WERI-Rb-1 (cell line): Measurements from ENCODE around the gene ABCA7.
A peak's percentile ranks its signal among the peaks of the same experiment; 100 is the strongest.

Experiments used
- DNase-seq: peaks from one replicate; pipeline ENCODE4 v3.0.0-alpha.2; 2020
- H3K27ac ChIP-seq: fragments of 250-450 bp; sonication (Bioruptor Pico); 2 replicates; pipeline ENCODE4 v1.5.1; 2020; ENCODE audit warnings: mild to moderate bottlenecking, moderate library complexity
- H3K27me3 ChIP-seq: fragments of 250-450 bp; sonication (Bioruptor Pico); 2 replicates; pipeline ENCODE4 v1.5.1; 2021; ENCODE audit warnings: mild to moderate bottlenecking, low read depth, moderate library complexity; ENCODE audit not compliant: insufficient read depth, severe bottlenecking
- H3K36me3 ChIP-seq: fragments of 250-450 bp; sonication (Bioruptor Pico); 2 replicates; pipeline ENCODE4 v1.5.1; 2020; ENCODE audit warnings: mild to moderate bottlenecking, moderate library complexity
- H3K4me3 ChIP-seq: 2 replicates; pipeline ENCODE4 v1.5.1; 2011; ENCODE audit warnings: low read depth, mild to moderate bottlenecking, control low read depth, low read length
- H3K9me3 ChIP-seq: fragments of 250-450 bp; sonication (Bioruptor Pico); 2 replicates; pipeline ENCODE4 v1.5.1; 2021; ENCODE audit warnings: mild to moderate bottlenecking, moderate library complexity; ENCODE audit not compliant: severe bottlenecking
- TF ChIP-seq, protein P1 (sequence below): IDR thresholded peaks from 2 replicates; pipeline ENCODE4 v1.5.1; 2011; ENCODE audit warnings: low read depth, mild to moderate bottlenecking, control low read depth, inconsistent platforms, low read length

The ABCA7 gene

DNA sequence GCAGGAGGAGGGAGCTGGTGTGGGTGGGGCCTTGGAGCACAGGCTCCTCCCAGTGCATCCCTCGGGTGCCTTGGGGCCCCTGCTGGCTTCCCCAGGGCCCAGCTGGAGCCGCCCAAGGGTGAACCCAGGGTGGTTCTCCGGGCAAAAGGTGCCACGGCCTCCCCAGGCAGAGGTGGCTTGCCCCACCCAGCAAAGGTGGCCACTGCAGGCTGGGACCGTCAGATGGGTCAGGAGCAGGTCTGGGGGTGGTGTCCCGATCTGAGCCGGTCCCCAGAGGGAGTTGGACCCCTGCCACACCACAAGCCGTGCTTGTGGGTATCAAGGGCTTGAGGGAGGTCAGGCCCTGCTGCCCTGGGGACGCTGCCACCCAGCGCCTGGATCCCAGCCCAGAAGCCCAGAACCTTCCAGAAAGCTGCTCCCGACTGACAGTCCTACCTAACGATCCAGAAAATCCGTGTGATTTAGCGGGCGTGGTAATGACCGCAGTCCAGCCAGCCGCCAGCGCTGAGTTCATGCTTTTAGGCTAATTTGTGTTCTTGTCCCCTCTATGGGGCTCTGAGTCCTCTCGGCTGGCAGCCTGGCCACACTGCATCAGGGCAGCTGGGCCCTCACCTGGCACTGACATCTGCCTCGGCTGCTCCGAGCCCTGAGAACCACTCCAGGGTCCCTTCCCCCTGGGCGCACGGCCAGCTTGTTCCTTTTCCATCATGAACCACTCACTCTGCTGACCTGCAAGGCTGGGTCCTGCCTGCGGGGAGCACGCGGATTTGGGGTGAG, 44.7 kb upstream of the ABCA7 start:
- no peak overlapping the region for H3K4me3 ChIP-seq
- H3K27me3 ChIP-seq = peaks cover 45% of the 10 kb centered on the region
- no peak overlapping the region for H3K27ac ChIP-seq
- H3K36me3 ChIP-seq = peaks cover 21% of the 10 kb centered on the region
- no peak for DNase-seq
- TF ChIP-seq, protein P1, sequence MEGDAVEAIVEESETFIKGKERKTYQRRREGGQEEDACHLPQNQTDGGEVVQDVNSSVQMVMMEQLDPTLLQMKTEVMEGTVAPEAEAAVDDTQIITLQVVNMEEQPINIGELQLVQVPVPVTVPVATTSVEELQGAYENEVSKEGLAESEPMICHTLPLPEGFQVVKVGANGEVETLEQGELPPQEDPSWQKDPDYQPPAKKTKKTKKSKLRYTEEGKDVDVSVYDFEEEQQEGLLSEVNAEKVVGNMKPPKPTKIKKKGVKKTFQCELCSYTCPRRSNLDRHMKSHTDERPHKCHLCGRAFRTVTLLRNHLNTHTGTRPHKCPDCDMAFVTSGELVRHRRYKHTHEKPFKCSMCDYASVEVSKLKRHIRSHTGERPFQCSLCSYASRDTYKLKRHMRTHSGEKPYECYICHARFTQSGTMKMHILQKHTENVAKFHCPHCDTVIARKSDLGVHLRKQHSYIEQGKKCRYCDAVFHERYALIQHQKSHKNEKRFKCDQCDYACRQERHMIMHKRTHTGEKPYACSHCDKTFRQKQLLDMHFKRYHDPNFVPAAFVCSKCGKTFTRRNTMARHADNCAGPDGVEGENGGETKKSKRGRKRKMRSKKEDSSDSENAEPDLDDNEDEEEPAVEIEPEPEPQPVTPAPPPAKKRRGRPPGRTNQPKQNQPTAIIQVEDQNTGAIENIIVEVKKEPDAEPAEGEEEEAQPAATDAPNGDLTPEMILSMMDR = no peak
- H3K9me3 ChIP-seq = peaks cover 2% of the 10 kb centered on the region

DNA sequence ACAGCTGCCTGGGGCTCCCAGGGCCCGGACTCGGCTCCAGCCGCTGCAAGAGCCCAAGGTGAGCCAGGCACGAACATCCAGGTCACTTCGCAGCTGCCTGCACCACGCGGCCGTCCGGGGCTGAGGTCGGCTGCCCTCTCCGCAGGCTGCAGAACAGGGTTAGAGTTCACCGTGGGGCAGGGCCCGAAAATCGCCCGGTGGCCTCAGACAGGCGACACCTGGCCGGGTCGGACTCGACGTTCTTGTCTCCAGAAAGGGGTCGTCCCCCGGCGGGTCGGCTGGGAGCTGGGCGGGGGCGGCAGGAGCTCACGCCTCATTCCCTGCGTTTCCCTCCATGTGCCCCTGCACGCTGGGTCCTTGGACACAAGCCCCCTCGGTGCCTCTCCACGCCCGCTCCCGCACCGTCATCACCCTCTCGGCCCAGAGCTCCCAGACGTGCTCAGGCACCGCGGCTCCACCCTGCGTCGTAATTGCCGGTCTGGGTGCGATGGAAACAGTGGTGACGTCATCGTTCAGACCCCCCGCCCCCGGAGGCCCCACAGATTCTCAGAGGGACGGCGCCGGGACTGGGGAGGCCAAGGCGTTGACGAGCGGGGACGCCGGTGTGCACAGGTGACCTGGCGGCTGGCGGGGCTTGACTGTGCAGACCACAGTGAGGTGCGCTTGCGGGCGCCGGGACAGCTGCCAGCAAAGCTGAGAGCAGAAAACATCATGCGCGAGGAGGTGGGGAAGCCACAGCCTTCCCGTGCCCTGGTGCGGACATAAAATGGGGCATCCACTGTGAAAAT, 43.7 kb upstream of the ABCA7 start:
- H3K4me3 ChIP-seq = peak overlapping the region; percentile 13
- H3K27me3 ChIP-seq = peaks cover 52% of the 10 kb centered on the region
- H3K36me3 ChIP-seq = peaks cover 15% of the 10 kb centered on the region
- H3K9me3 ChIP-seq = peaks cover 2% of the 10 kb centered on the region
- TF ChIP-seq, protein P1 = no peak
- no peak overlapping the region for H3K27ac ChIP-seq
- DNase-seq = peak; percentile 68

DNA sequence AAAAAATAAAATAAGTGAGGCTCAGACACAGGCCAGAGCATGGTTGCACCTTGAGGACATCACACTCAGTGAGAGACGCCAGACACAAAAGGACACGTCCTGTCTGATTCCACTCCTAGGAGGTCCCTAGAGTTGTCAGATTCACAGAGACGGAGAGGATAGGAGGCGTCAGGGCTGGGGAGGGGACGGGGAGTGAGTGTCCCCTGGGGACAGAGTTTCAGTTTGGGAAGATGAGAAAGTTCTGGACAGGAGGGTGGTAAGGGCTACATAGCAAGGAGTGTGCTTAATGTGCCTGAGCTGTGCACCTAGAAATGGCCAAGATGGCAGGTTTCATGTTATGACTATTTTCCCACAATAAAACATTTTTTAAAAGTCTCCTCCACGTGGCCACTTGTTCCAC, 41.8 kb upstream of the ABCA7 start:
- TF ChIP-seq, protein P1 = no peak
- no peak for DNase-seq

DNA sequence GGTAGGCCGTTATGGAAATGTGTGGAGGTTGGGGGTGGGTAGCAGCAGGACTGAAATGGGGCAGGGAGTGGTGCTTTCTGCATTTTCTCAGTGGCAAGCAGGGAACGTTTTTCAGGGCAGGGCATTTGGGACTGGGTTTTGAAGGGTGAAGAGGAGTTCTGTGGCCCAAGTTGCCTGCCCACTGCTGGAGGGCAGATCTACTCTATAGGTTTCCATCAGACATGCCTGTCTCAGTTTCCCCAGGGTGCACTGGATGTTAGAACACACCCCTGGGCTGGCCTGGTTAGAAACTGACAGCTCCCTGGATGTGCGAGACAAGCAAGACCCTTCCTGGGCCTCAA, 40.6 kb upstream of the ABCA7 start:
- H3K27me3 ChIP-seq = peaks cover 69% of the 10 kb centered on the region
- TF ChIP-seq, protein P1 = no peak

More for the DNA sequence above, 41.8 kb upstream of the ABCA7 start:
- H3K36me3 ChIP-seq = peaks cover 4% of the 10 kb centered on the region
- H3K27me3 ChIP-seq = peaks cover 61% of the 10 kb centered on the region
- H3K9me3 ChIP-seq = peaks cover 2% of the 10 kb centered on the region
- H3K27ac ChIP-seq = no peak overlapping the region
- H3K4me3 ChIP-seq = no peak overlapping the region

DNA sequence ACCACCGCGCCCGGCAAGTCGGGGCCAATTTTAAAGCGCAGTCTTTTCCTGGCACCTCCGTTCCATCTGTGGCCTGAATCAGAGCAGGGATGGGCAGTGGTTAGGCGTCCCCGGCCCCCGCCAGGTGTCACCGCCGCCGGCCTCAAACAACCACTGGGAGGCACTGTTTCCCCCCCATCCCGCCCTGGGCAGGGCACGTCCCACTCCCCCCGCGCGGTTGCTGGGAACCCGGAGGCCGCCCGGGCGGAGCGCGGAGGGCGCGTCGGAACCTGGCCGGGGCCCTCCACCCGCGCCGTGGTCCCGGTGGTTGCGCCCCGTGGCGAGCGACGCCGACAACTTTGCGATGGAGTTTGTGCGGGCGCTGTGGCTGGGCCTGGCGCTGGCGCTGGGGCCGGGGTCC, 39.8 kb upstream of the ABCA7 start, which contains the start of gene GRIN3B:
TSS of gene GRIN3B (plus strand) at position 325 of the 400 bp plus-strand sequence. CDS start at position 344, 19 bp downstream.
- no peak within 1 kb of the TSS for H3K27ac ChIP-seq
- H3K36me3 ChIP-seq = no peaks in the 10 kb centered on the region
- H3K4me3 ChIP-seq = peak within 1 kb of the TSS; percentile 30
- peak; percentile 90 for DNase-seq
- H3K27me3 ChIP-seq = peaks cover 69% of the 10 kb centered on the region
- TF ChIP-seq, protein P1 = peak; percentile 87
- peaks cover 2% of the 10 kb centered on the region for H3K9me3 ChIP-seq

More for the DNA sequence above, 40.6 kb upstream of the ABCA7 start:
- H3K4me3 ChIP-seq = no peak overlapping the region
- H3K27ac ChIP-seq = no peak overlapping the region
- H3K9me3 ChIP-seq = peaks cover 2% of the 10 kb centered on the region
- no peak for DNase-seq
- H3K36me3 ChIP-seq = no peaks in the 10 kb centered on the region
